ENCODE results near the gene KMT2B. TPM values are rescaled to one million over a fixed set of nuclear protein-coding genes. Genes with fewer than 3 reads are reported as not detected.

Gene KMT2B
- total RNA-seq, 2 donors from 2014 or later, result 74.0 to 76.1 TPM

- no peaks in the 10 kb centered on the region for H3K27me3 Mint-ChIP-seq
- peak overlapping the region; percentile 100 for H3K27ac Mint-ChIP-seq
- ATAC-seq (peak; percentile 68), DNase-seq (peak; percentile 84 to 91 (median 85))
- peaks cover 57% of the 10 kb centered on the region for H3K4me1 Mint-ChIP-seq
- H3K4me3 Mint-ChIP-seq, result peak overlapping the region; percentile 98
- no peaks in the 10 kb centered on the region for H3K9me3 ChIP-seq (ENCODE audit: control insufficient read depth, low read length, poor library complexity, severe bottlenecking)
- H3K36me3 Mint-ChIP-seq (ENCODE audit: low read depth), result peaks cover 4% of the 10 kb centered on the region
Measured at GRCh38 chr19:35744430-35745327, 26.9 kb downstream of the KMT2B start.

GRCh38 chr19:35745328-35746086, 27.7 kb downstream of the KMT2B start, which contains the start of the genes PSENEN and U2AF1L4:
PSENEN (plus strand) TSS chr19:35745651; CDS start chr19:35745931, 280 bp downstream.
U2AF1L4 (minus strand) TSS chr19:35745418; CDS start chr19:35745391, 27 bp downstream.
- H3K27ac Mint-ChIP-seq, result peak within 1 kb of the TSS; percentile 100
- no peaks in the 10 kb centered on the region for H3K9me3 ChIP-seq (ENCODE audit: control insufficient read depth, low read length, poor library complexity, severe bottlenecking)
- no peaks in the 10 kb centered on the region for H3K27me3 Mint-ChIP-seq
- peak; percentile 91 to 96 (median 92) for DNase-seq
- peaks cover 4% of the 10 kb centered on the region for H3K36me3 Mint-ChIP-seq (ENCODE audit: low read depth)
- peak within 1 kb of the TSS; percentile 98 for H3K4me3 Mint-ChIP-seq
- peaks cover 58% of the 10 kb centered on the region for H3K4me1 Mint-ChIP-seq
- ATAC-seq, result peak; percentile 66

- H3K27me3 Mint-ChIP-seq, result no peaks in the 10 kb centered on the region
- H3K9me3 ChIP-seq (ENCODE audit: control insufficient read depth, low read length, poor library complexity, severe bottlenecking), result no peaks in the 10 kb centered on the region
- peak overlapping the region; percentile 100 for H3K27ac Mint-ChIP-seq
- peaks cover 55% of the 10 kb centered on the region for H3K4me1 Mint-ChIP-seq
- DNase-seq (no peak), ATAC-seq (no peak)
- peak overlapping the region; percentile 98 for H3K4me3 Mint-ChIP-seq
- peaks cover 4% of the 10 kb centered on the region for H3K36me3 Mint-ChIP-seq (ENCODE audit: low read depth)
Measured at GRCh38 chr19:35746087-35746462, 28.3 kb downstream of the KMT2B start.

- ATAC-seq, result no peak
- Mint-ChIP-seq H3K27ac (peak overlapping the region; percentile 100), H3K4me1 (peaks cover 55% of the 10 kb centered on the region), H3K27me3 (no peaks in the 10 kb centered on the region), H3K4me3 (peak overlapping the region; percentile 98), H3K36me3 (ENCODE audit: low read depth) (peaks cover 4% of the 10 kb centered on the region)
- H3K9me3 ChIP-seq (ENCODE audit: control insufficient read depth, low read length, poor library complexity, severe bottlenecking), result no peaks in the 10 kb centered on the region
- DNase-seq, result no peak
Measured at GRCh38 chr19:35746531-35746930, 28.7 kb downstream of the KMT2B start.

GRCh38 chr19:35748106-35749020, 30.6 kb downstream of the KMT2B start, which contains the start of gene LIN37:
LIN37 (plus strand) TSS chr19:35748576; CDS start chr19:35748725, 149 bp downstream.
- Mint-ChIP-seq H3K36me3 (ENCODE audit: low read depth) (peaks cover 2% of the 10 kb centered on the region), H3K27me3 (no peaks in the 10 kb centered on the region), H3K4me3 (peak within 1 kb of the TSS; percentile 96), H3K4me1 (peaks cover 40% of the 10 kb centered on the region), H3K27ac (peak within 1 kb of the TSS; percentile 90)
- peak; percentile 92 to 96 (median 96) for DNase-seq
- ATAC-seq, result peak; percentile 76
- H3K9me3 ChIP-seq (ENCODE audit: control insufficient read depth, low read length, poor library complexity, severe bottlenecking), result no peaks in the 10 kb centered on the region

- H3K27ac Mint-ChIP-seq, result no peak overlapping the region
Measured at GRCh38 chr19:35750167-35750566, 32.4 kb downstream of the KMT2B start.

GRCh38 chr19:35751839-35752745, 34.3 kb downstream of the KMT2B start:
- Mint-ChIP-seq H3K4me3 (no peak overlapping the region), H3K36me3 (ENCODE audit: low read depth) (no peaks in the 10 kb centered on the region), H3K27me3 (no peaks in the 10 kb centered on the region), H3K27ac (no peak overlapping the region), H3K4me1 (peaks cover 29% of the 10 kb centered on the region)
- H3K9me3 ChIP-seq (ENCODE audit: control insufficient read depth, low read length, poor library complexity, severe bottlenecking), result no peaks in the 10 kb centered on the region
- ATAC-seq (no peak), DNase-seq (no peak)

More at GRCh38 chr19:35750167-35750566, 32.4 kb downstream of the KMT2B start:
- Mint-ChIP-seq H3K36me3 (ENCODE audit: low read depth) (peaks cover 2% of the 10 kb centered on the region), H3K27me3 (no peaks in the 10 kb centered on the region), H3K4me3 (no peak overlapping the region), H3K4me1 (peaks cover 33% of the 10 kb centered on the region)
- ATAC-seq, result no peak
- no peak for DNase-seq
- no peaks in the 10 kb centered on the region for H3K9me3 ChIP-seq (ENCODE audit: control insufficient read depth, low read length, poor library complexity, severe bottlenecking)

- H3K27ac Mint-ChIP-seq, result no peak overlapping the region
- H3K9me3 ChIP-seq (ENCODE audit: control insufficient read depth, low read length, poor library complexity, severe bottlenecking), result no peaks in the 10 kb centered on the region
- H3K4me3 Mint-ChIP-seq, result no peak overlapping the region
- ATAC-seq (no peak), DNase-seq (no peak)
- peaks cover 33% of the 10 kb centered on the region for H3K4me1 Mint-ChIP-seq
- H3K27me3 Mint-ChIP-seq, result no peaks in the 10 kb centered on the region
- H3K36me3 Mint-ChIP-seq (ENCODE audit: low read depth), result peaks cover under 1% of the 10 kb centered on the region
Measured at GRCh38 chr19:35752746-35753350, 35.0 kb downstream of the KMT2B start.

GRCh38 chr19:35753634-35754369, 36.0 kb downstream of the KMT2B start:
- no peak for ATAC-seq
- H3K27ac Mint-ChIP-seq, result no peak overlapping the region
- peak overlapping the region; percentile 25 for H3K4me3 Mint-ChIP-seq
- DNase-seq, result no peak
- H3K36me3 Mint-ChIP-seq (ENCODE audit: low read depth), result peaks cover 3% of the 10 kb centered on the region
- H3K4me1 Mint-ChIP-seq, result peaks cover 30% of the 10 kb centered on the region
- H3K27me3 Mint-ChIP-seq, result no peaks in the 10 kb centered on the region
- no peaks in the 10 kb centered on the region for H3K9me3 ChIP-seq (ENCODE audit: control insufficient read depth, low read length, poor library complexity, severe bottlenecking)

- Mint-ChIP-seq H3K4me3 (peak overlapping the region; percentile 65), H3K27me3 (no peaks in the 10 kb centered on the region), H3K4me1 (peaks cover 27% of the 10 kb centered on the region), H3K27ac (no peak overlapping the region), H3K36me3 (ENCODE audit: low read depth) (peaks cover 3% of the 10 kb centered on the region)
- no peaks in the 10 kb centered on the region for H3K9me3 ChIP-seq (ENCODE audit: control insufficient read depth, low read length, poor library complexity, severe bottlenecking)
- DNase-seq (no peak), ATAC-seq (no peak)
Measured at GRCh38 chr19:35754370-35755130, 36.7 kb downstream of the KMT2B start.

Data from T-helper 17 cell (primary cell).